Kidney epithelial cell (primary cell): ENCODE data around the gene SERPINC1. TPM values are rescaled to one million over a fixed set of nuclear protein-coding genes. Genes with fewer than 3 reads are reported as not detected.

ENCODE experiments used
- DNase-seq: peaks from one replicate; pipeline ENCODE4 v3.0.0-alpha.2; 2010; ENCODE audit warnings: low read depth
- H3K27me3 ChIP-seq: 2 replicates; pipeline ENCODE4 v1.6.0; 2011; ENCODE audit warnings: low read length; ENCODE audit not compliant: control insufficient read depth, insufficient read depth
- H3K36me3 ChIP-seq: 2 replicates; pipeline ENCODE4 v1.5.1; 2011; ENCODE audit warnings: low read length; ENCODE audit not compliant: control insufficient read depth, insufficient read depth
- H3K4me3 ChIP-seq: 2 replicates; pipeline ENCODE4 v1.5.1; 2011; ENCODE audit warnings: low read depth, mild to moderate bottlenecking, control low read depth, low read length
- total RNA-seq: library from RNA; depleted of rRNA; stranded (reverse); fragments of >200 nt; gene quantifications from 2 replicates; pipeline ENCODE4 v1.2.3, GENCODE V29; 2015
- TF ChIP-seq, protein P1 (sequence below): IDR thresholded peaks from 2 replicates; pipeline ENCODE4 v1.5.1; 2011; ENCODE audit warnings: mild to moderate bottlenecking, moderate library complexity, low read length, control low read depth, inconsistent platforms; ENCODE audit not compliant: insufficient read depth, poor library complexity, severe bottlenecking

SERPINC1 gene
- total RNA-seq, 1 donor from 2014 or later = 0.25 TPM

GRCh38 chr1:173867753-173868265 lies 49.3 kb downstream of the SERPINC1 start, which contains the start of gene GAS5:
GAS5 (minus strand) TSS chr1:173867989.
- peak within 1 kb of the TSS; percentile 75 for H3K4me3 ChIP-seq
- H3K27me3 ChIP-seq = no peaks in the 10 kb centered on the region
- TF ChIP-seq, protein P1, sequence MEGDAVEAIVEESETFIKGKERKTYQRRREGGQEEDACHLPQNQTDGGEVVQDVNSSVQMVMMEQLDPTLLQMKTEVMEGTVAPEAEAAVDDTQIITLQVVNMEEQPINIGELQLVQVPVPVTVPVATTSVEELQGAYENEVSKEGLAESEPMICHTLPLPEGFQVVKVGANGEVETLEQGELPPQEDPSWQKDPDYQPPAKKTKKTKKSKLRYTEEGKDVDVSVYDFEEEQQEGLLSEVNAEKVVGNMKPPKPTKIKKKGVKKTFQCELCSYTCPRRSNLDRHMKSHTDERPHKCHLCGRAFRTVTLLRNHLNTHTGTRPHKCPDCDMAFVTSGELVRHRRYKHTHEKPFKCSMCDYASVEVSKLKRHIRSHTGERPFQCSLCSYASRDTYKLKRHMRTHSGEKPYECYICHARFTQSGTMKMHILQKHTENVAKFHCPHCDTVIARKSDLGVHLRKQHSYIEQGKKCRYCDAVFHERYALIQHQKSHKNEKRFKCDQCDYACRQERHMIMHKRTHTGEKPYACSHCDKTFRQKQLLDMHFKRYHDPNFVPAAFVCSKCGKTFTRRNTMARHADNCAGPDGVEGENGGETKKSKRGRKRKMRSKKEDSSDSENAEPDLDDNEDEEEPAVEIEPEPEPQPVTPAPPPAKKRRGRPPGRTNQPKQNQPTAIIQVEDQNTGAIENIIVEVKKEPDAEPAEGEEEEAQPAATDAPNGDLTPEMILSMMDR = no peak
- DNase-seq = peak; percentile 97
- peaks cover 6% of the 10 kb centered on the region for H3K36me3 ChIP-seq

GRCh38 chr1:173867141-173867752 lies 49.9 kb downstream of the SERPINC1 start:
- TF ChIP-seq, protein P1 = no peak
- no peaks in the 10 kb centered on the region for H3K27me3 ChIP-seq
- DNase-seq = peak; percentile 4
- peaks cover 6% of the 10 kb centered on the region for H3K36me3 ChIP-seq
- peak overlapping the region; percentile 75 for H3K4me3 ChIP-seq

GRCh38 chr1:173866413-173867115 lies 50.6 kb downstream of the SERPINC1 start:
- DNase-seq = no peak
- Histone ChIP-seq H3K4me3 (peak overlapping the region; percentile 75), H3K27me3 (no peaks in the 10 kb centered on the region), H3K36me3 (peaks cover 6% of the 10 kb centered on the region)
- TF ChIP-seq, protein P1 = no peak

DNA sequence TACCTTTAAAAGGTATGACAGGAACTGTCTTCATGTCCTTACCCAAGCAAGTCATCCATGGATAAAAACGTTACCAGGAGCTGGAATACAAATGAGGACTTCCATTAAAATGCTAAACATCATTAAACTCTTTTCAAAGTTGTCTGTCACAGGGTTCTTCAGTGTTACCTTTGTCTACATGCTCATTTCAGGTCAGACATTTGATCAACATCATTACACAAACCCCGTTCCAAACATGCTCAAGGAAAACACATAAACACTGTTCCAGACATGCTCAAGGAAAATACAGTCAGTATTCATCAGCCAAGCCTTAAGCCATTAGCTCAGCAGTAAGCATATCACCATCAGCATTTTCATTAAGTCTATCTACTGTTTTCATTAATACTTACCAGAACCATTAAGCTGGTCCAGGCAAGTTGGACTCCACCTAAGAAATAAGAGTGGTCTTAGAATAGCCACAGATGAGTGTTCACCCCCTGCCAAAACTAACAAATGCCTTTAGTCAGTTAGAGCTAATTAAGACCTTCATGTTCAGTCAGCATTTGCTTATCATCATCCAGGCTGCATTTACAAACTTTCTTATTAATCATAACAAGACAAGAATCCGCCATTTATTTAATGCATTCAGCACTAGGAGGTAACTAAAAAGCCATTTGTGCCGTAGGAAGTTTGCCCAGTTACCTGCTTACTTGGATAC lies 51.5 kb downstream of the SERPINC1 start:
- TF ChIP-seq, protein P1 = no peak
- no peak for DNase-seq
- Histone ChIP-seq H3K4me3 (peak overlapping the region; percentile 75), H3K27me3 (no peaks in the 10 kb centered on the region), H3K36me3 (peaks cover 3% of the 10 kb centered on the region)

- Histone ChIP-seq H3K27me3 (no peaks in the 10 kb centered on the region), H3K4me3 (peak overlapping the region; percentile 23), H3K36me3 (peaks cover 3% of the 10 kb centered on the region)
- TF ChIP-seq, protein P1 = no peak
- DNase-seq = no peak
Measured at GRCh38 chr1:173864179-173864867, 52.8 kb downstream of the SERPINC1 start.
